Breast epithelium (tissue), 3 donors: ENCODE measurements around the gene DENND6A.

Source experiments
- CTCF ChIP-seq, 3 donors: fragments of 450-650 bp; IDR thresholded peaks; one replicate each; pipeline ENCODE4 v1.5.1; 2016 to 2017; ENCODE audit warnings: antibody characterized with exemption in 3 of 3, mild to moderate bottlenecking in 3 of 3, moderate library complexity in 3 of 3
- POLR2A ChIP-seq: fragments of 450-650 bp; IDR thresholded peaks from one replicate; pipeline ENCODE4 v1.6.1; 2016; ENCODE audit warnings: antibody characterized with exemption, mild to moderate bottlenecking, moderate library complexity
- POLR2AphosphoS5 ChIP-seq, 3 donors: sonication (generic); formaldehyde crosslinking; IDR thresholded peaks; one replicate each; pipeline ENCODE4 v1.6.1; 2017; ENCODE audit warnings: antibody characterized with exemption in 3 of 3

- TF ChIP-seq CTCF (IDR thresholded peaks at IDR 0.05) (no peak), POLR2A (no peak), POLR2AphosphoS5 (IDR thresholded peaks at IDR 0.05) (no peak)
Measured at GRCh38 chr3:57680046-57680445, 12.8 kb downstream of the DENND6A start.
